Peyer's patch (tissue), 4 donors: ENCODE data around the gene DNM3.

Experiments used
- CTCF ChIP-seq, 6 experiments: fragments of 450-650 bp in 4 of 6; fragments of 200-600 bp in 2 of 6; sonication (generic) in 1 of 6; IDR thresholded peaks; one replicate each; pipeline ENCODE4 v1.5.1; 2017 to 2019; ENCODE audit warnings: antibody characterized with exemption in 6 of 6, mild to moderate bottlenecking in 3 of 6, moderate library complexity in 1 of 6
- POLR2A ChIP-seq, 2 donors: fragments of 450-650 bp; IDR thresholded peaks; one replicate each; pipeline ENCODE4 v1.5.1; 2017; ENCODE audit warnings: antibody characterized with exemption in 2 of 2, mild to moderate bottlenecking in 2 of 2, moderate library complexity in 2 of 2

- TF ChIP-seq POLR2A (IDR thresholded peaks at IDR 0.05) (no peak), CTCF (IDR thresholded peaks at IDR 0.05) (no peak)
Measured at GRCh38 chr1:172405912-172406311, 564.6 kb downstream of the DNM3 start.
